Measurements from ENCODE around the gene IAH1.

The IAH1 gene

DNA sequence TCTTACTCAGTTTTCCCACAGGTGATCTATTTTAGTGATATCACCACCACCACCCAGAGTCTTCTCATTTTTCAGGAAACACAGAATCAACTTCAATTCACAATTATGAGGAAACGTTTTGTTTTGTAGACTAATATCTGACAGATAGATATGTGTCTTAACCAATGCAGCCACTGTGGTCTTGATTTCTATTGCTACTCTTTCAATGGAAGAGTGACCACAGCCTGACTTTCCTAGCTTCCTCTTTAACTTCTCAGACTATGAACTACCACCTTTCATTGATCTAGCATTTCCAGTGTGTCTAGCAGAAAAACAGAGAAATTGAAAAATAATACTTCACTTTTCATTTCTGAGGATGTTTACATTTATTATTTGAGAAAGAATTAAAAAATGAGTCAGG is 60.8 kb downstream of the IAH1 start:
- DNase-seq, result no peak

DNA sequence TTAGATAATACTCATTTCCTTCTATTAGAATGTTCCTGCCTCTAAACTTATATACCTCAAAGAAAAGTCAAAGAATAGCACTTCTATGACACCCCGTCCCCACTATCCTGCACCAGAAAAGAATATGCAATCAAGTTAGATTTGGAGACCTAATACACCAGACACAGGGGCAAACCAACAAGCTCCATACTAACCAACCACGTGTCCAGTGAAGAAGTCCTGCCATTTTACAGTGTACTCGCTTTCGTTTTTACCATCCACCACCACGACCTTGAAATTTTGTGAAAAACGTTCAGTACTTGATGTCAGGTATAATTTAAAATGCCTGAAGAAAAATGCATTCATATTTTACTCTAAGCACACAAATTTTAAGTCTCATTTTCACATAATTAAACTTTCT is 62.2 kb downstream of the IAH1 start:
- DNase-seq, result no peak

DNA sequence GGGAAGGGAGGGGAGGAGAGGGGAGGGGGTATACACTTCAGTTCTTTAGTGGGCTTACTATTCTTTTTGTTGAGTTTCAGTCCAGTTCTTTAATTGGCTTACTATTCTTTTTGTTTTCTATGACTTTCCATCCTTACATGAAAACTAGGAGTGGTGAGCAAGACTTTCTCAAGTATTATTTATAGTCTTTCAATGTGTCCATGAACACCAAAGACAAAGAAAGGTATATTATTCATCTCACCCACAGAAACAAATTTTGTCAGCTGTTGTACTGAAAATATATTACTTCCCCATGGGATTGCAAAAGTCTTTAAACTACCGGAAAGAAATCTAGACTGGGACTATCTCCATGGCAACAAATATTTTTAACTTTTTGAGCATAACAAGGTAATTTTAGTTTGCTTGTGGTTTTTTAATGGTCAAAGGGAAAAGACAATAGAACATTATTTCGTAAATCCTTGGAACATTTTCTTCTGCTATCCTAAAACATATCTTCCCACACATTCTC is 63.7 kb downstream of the IAH1 start:
- DNase-seq, result no peak
